Fibroblast of lung (primary cell): Measurements from ENCODE around the gene SYT7.

Source experiments
- CTCF ChIP-seq, 2 donors: IDR thresholded peaks in 1 of 2; conservative IDR thresholded peaks in 1 of 2; 1 replicate in 1 of 2; 2 replicates in 1 of 2; pipeline ENCODE4 v1.5.1; 2011 to 2012; ENCODE audit warnings: low read length in 2 of 2, control low read depth in 1 of 2, inconsistent platforms in 1 of 2, low read depth in 1 of 2, mild to moderate bottlenecking in 1 of 2
- EZH2 ChIP-seq: IDR thresholded peaks from 2 replicates; pipeline ENCODE4 v1.5.1; 2012; ENCODE audit warnings: low read length, control low read depth, mild to moderate bottlenecking; ENCODE audit errors: missing control alignments

- no peak for TF ChIP-seq CTCF (conservative IDR thresholded peaks at IDR 0.05 in 1 of 2, IDR thresholded peaks at IDR 0.05 in 1 of 2; ENCODE audit: low read depth in 1 of 2, low read length in 2 of 2)
- no peak for TF ChIP-seq EZH2
Measured at GRCh38 chr11:61495801-61496601, 84.9 kb downstream of the SYT7 start.
